Measurements from ENCODE around the gene TREM1. TPM values are rescaled to one million over a fixed set of nuclear protein-coding genes. Genes with fewer than 3 reads are reported as not detected.

Gene TREM1
- polyA plus RNA-seq, 1 donor (not counting 4 experiments of a cell fraction or from before 2014, with no cell fraction given): not detected

GRCh38 chr6:41335296-41335695, 48.8 kb upstream of the TREM1 start, which contains the start of gene NCR2:
Gene NCR2, plus strand, starts transcription at chr6:41335608. Its CDS starts 269 bp downstream, at chr6:41335877.
- Histone ChIP-seq H3K79me2 (ENCODE audit: control insufficient read depth, insufficient read depth, low read length) (no peaks in the 10 kb centered on the region), H3K27ac (ENCODE audit: control insufficient read depth, insufficient read depth, low read length) (no peak within 1 kb of the TSS), H3K9me1 (ENCODE audit: control insufficient read depth, extremely low read depth, insufficient read depth, low read length) (no peaks in the 10 kb centered on the region), H3K27me3 (ENCODE audit: control insufficient read depth, extremely low read depth, insufficient read depth, low read length) (peaks cover 17% of the 10 kb centered on the region), H3K9me3 (ENCODE audit: control insufficient read depth, low read depth, low read length) (no peaks in the 10 kb centered on the region), H3K4me3 (ENCODE audit: control insufficient read depth in 2 of 3, extremely low read depth in 1 of 3, insufficient read depth in 2 of 3, low read depth in 1 of 3, low read length in 3 of 3) (no peak within 1 kb of the TSS), H4K20me1 (ENCODE audit: control insufficient read depth, extremely low read depth, insufficient read depth, low read length) (no peaks in the 10 kb centered on the region), H3K4me2 (ENCODE audit: control insufficient read depth, extremely low read depth, insufficient read depth, low read depth, low read length) (no peak within 1 kb of the TSS), H2AFZ (ENCODE audit: control insufficient read depth, low read length) (no peak within 1 kb of the TSS), H3K9ac (ENCODE audit: control insufficient read depth, extremely low read depth, insufficient read depth, low read length) (no peak within 1 kb of the TSS), H3K4me1 (ENCODE audit: control insufficient read depth, extremely low read depth, insufficient read depth, low read length) (no peaks in the 10 kb centered on the region), H3K36me3 (ENCODE audit: control insufficient read depth in 2 of 2, extremely low read depth in 1 of 2, insufficient read depth in 2 of 2, low read length in 2 of 2) (no peaks in the 10 kb centered on the region)
- DNase-seq (ENCODE audit: low read depth, low spot score): no peak
- TF ChIP-seq CTCF (optimal IDR thresholded peaks at IDR 0.05 in 1 of 3, IDR thresholded peaks at IDR 0.05 in 1 of 3, conservative IDR thresholded peaks at IDR 0.05 in 1 of 3; ENCODE audit: extremely low read depth in 1 of 3, insufficient read depth in 2 of 3, low read length in 3 of 3): no peak
- no peak for TF ChIP-seq EZH2 (IDR thresholded peaks at IDR 0.05; ENCODE audit: low read length)
- FAIRE-seq: no peak
- dilution Hi-C loops (cut with MboI; ENCODE audit: extremely low pct_ligation_motif_present, low sequenced_read_pairs): no loop called here

- Histone ChIP-seq H3K4me2 (ENCODE audit: control insufficient read depth, extremely low read depth, insufficient read depth, low read depth, low read length) (no peak overlapping the region), H2AFZ (ENCODE audit: control insufficient read depth, low read length) (no peak overlapping the region), H3K27me3 (ENCODE audit: control insufficient read depth, extremely low read depth, insufficient read depth, low read length) (peaks cover 17% of the 10 kb centered on the region), H3K9ac (ENCODE audit: control insufficient read depth, extremely low read depth, insufficient read depth, low read length) (no peak overlapping the region), H3K9me1 (ENCODE audit: control insufficient read depth, extremely low read depth, insufficient read depth, low read length) (no peaks in the 10 kb centered on the region), H3K9me3 (ENCODE audit: control insufficient read depth, low read depth, low read length) (no peaks in the 10 kb centered on the region), H4K20me1 (ENCODE audit: control insufficient read depth, extremely low read depth, insufficient read depth, low read length) (no peaks in the 10 kb centered on the region), H3K27ac (ENCODE audit: control insufficient read depth, insufficient read depth, low read length) (no peak overlapping the region), H3K4me1 (ENCODE audit: control insufficient read depth, extremely low read depth, insufficient read depth, low read length) (no peaks in the 10 kb centered on the region), H3K79me2 (ENCODE audit: control insufficient read depth, insufficient read depth, low read length) (no peaks in the 10 kb centered on the region), H3K36me3 (ENCODE audit: control insufficient read depth in 2 of 2, extremely low read depth in 1 of 2, insufficient read depth in 2 of 2, low read length in 2 of 2) (no peaks in the 10 kb centered on the region), H3K4me3 (ENCODE audit: control insufficient read depth in 2 of 3, extremely low read depth in 1 of 3, insufficient read depth in 2 of 3, low read depth in 1 of 3, low read length in 3 of 3) (no peak overlapping the region)
- FAIRE-seq (no peak), DNase-seq (ENCODE audit: low read depth, low spot score) (no peak)
- TF ChIP-seq EZH2 (IDR thresholded peaks at IDR 0.05; ENCODE audit: low read length): no peak
- TF ChIP-seq CTCF (optimal IDR thresholded peaks at IDR 0.05 in 1 of 3, IDR thresholded peaks at IDR 0.05 in 1 of 3, conservative IDR thresholded peaks at IDR 0.05 in 1 of 3; ENCODE audit: extremely low read depth in 1 of 3, insufficient read depth in 2 of 3, low read length in 3 of 3): no peak
- dilution Hi-C loops (cut with MboI; ENCODE audit: extremely low pct_ligation_motif_present, low sequenced_read_pairs): no loop called here
Measured at GRCh38 chr6:41334482-41335040, 48.1 kb upstream of the TREM1 start.
